ENCODE measurements around the gene CIZ1. TPM values are rescaled to one million over a fixed set of nuclear protein-coding genes. Genes with fewer than 3 reads are reported as not detected.

The CIZ1 gene
- total and polyA plus RNA-seq, 2 experiments from 2014 or later: 48.5 to 73.1 TPM

DNA sequence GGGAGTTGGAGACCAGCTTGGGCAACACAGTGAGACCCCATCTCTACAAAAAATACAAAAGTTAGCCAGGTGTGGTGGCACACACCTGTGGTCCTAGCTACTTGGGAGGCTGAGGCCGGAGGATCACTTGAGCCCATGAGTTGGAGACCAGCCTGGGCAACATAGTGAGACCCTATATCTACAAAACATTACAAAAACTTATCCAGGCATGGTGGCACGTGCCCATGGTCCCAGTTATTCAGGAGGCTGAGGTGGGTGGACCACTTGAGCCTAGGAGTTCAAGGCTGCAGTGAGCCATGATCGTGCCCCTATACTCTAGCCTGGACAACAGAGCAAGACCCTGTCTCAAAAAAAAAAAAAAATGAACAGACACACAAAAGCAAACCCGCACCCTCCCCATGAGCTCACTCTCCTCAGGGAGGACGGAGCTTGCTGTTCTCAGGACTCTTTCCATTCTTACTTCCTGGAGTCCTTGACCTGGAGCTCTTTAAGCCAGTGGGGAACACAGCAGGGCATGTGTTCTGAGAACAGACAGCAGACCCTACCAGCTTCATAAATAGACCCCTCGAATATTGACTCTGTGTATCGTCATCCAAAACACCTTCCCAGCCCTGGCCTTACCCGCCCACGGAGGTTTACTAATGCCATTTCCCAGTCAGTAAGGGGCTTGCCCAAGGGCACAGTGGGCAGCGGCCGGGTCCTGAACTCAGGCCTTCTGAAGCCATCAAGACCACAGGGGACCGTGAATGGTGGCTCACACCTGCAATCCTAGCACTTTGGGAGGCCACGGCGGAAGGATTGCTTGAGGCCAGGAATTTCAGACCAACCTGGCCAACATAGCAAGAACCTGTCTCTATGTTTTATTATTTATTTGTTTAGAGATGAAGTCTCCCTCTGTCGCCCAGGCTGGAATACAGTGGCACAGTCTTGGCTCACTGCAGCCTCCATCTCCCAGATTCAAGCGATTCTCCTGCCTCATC is 75.0 kb downstream of the CIZ1 start:
- TF ChIP-seq EZH2phosphoT487 (IDR thresholded peaks at IDR 0.05; ENCODE audit: insufficient read depth, low read depth) (no peak), EZH2 (IDR thresholded peaks at IDR 0.05; ENCODE audit: insufficient read depth, poor library complexity, severe bottlenecking) (no peak)
- WGBS, 2 experiments (ENCODE audit: low coverage in 1 of 2, low lambda C conversion rate in 2 of 2, missing lambda C conversion rate in 2 of 2): 88 to 89% methylated on average over 16 of the region's 16 CpGs
- H4K20me1 ChIP-seq (ENCODE audit: insufficient read depth): no peaks in the 10 kb centered on the region
- no peak for DNase-seq
- no peak overlapping the region for H3K4me2 ChIP-seq (ENCODE audit: unreplicated experiment)
- no peaks in the 10 kb centered on the region for H3K4me1 ChIP-seq (ENCODE audit: insufficient read depth)
- H3K36me3 ChIP-seq (ENCODE audit: low read depth): no peaks in the 10 kb centered on the region
- H3K9ac ChIP-seq: no peak overlapping the region
- no peak overlapping the region for H3K27ac ChIP-seq
- H3K27me3 ChIP-seq (replicated peaks; ENCODE audit: insufficient read depth): no peaks in the 10 kb centered on the region
- no peak overlapping the region for H2AFZ ChIP-seq
- H3K79me2 ChIP-seq (ENCODE audit: insufficient read depth): no peaks in the 10 kb centered on the region
- in situ Hi-C loops (cut with MboI): no loop called here
- no peaks in the 10 kb centered on the region for H3F3A ChIP-seq (ENCODE audit: insufficient read depth)
- no peak overlapping the region for H3K4me3 ChIP-seq
- no peaks in the 10 kb centered on the region for H3K9me2 ChIP-seq (ENCODE audit: insufficient read depth)
- no peaks in the 10 kb centered on the region for H3K9me3 ChIP-seq (ENCODE audit: low read depth)

Other genes starting within 250 kb of the CIZ1 start
- gene EEIG1, start 210.6 kb downstream of the CIZ1 start, total RNA-seq (2014; rRNA removed; shearing (Covaris generic)): 6.1 and 29.6 TPM in 2 replicates
- 8.9 and 9.3 TPM in 2 replicates for gene EEIG1, start 210.6 kb downstream of the CIZ1 start, polyA plus RNA-seq (2016; fragmentation: Nextera tagmentation; extraction: Ambion mirVana)
- gene NAIF1, start 124.3 kb downstream of the CIZ1 start, total RNA-seq (2014; rRNA removed; shearing (Covaris generic)): 5.6 and 9.5 TPM in 2 replicates
- gene NAIF1, start 124.3 kb downstream of the CIZ1 start, polyA plus RNA-seq (2016; fragmentation: Nextera tagmentation; extraction: Ambion mirVana): 4.8 and 8.9 TPM in 2 replicates
- 17.6 and 20.2 TPM in 2 replicates for gene SLC25A25, start 123.3 kb downstream of the CIZ1 start, total RNA-seq (2014; rRNA removed; shearing (Covaris generic))
- gene SLC25A25, start 123.3 kb downstream of the CIZ1 start, polyA plus RNA-seq (2016; fragmentation: Nextera tagmentation; extraction: Ambion mirVana): 7.5 and 8.2 TPM in 2 replicates
- gene PTGES2, start 63.8 kb downstream of the CIZ1 start, total RNA-seq (2014; rRNA removed; shearing (Covaris generic)): 68.6 and 68.9 TPM in 2 replicates
- gene PTGES2, start 63.8 kb downstream of the CIZ1 start, polyA plus RNA-seq (2016; fragmentation: Nextera tagmentation; extraction: Ambion mirVana): 63.3 and 70.3 TPM in 2 replicates
- gene LCN2, start 42.1 kb downstream of the CIZ1 start, total RNA-seq (2014; rRNA removed; shearing (Covaris generic)): not detected in 2 replicates
- gene LCN2, start 42.1 kb downstream of the CIZ1 start, polyA plus RNA-seq (2016; fragmentation: Nextera tagmentation; extraction: Ambion mirVana): not detected in 2 replicates
- gene BBLN, start 31.3 kb downstream of the CIZ1 start, total RNA-seq (2014; rRNA removed; shearing (Covaris generic)): 229 and 315 TPM in 2 replicates
- 137 and 142 TPM in 2 replicates for gene BBLN, start 31.3 kb downstream of the CIZ1 start, polyA plus RNA-seq (2016; fragmentation: Nextera tagmentation; extraction: Ambion mirVana)
- 11.3 and 12.1 TPM in 2 replicates for gene DNM1, start 11.8 kb upstream of the CIZ1 start, total RNA-seq (2014; rRNA removed; shearing (Covaris generic))
- gene DNM1, start 11.8 kb upstream of the CIZ1 start, polyA plus RNA-seq (2016; fragmentation: Nextera tagmentation; extraction: Ambion mirVana): 13.7 and 19.0 TPM in 2 replicates
- gene GOLGA2, start 84.4 kb upstream of the CIZ1 start, total RNA-seq (2014; rRNA removed; shearing (Covaris generic)): 116 and 121 TPM in 2 replicates
- gene GOLGA2, start 84.4 kb upstream of the CIZ1 start, polyA plus RNA-seq (2016; fragmentation: Nextera tagmentation; extraction: Ambion mirVana): 32.9 and 35.1 TPM in 2 replicates
- 32.8 and 43.3 TPM in 2 replicates for gene SWI5, start 84.7 kb upstream of the CIZ1 start, total RNA-seq (2014; rRNA removed; shearing (Covaris generic))
- 60.7 and 64.9 TPM in 2 replicates for gene SWI5, start 84.7 kb upstream of the CIZ1 start, polyA plus RNA-seq (2016; fragmentation: Nextera tagmentation; extraction: Ambion mirVana)
- 10.0 and 13.8 TPM in 2 replicates for gene TRUB2, start 130.9 kb upstream of the CIZ1 start, total RNA-seq (2014; rRNA removed; shearing (Covaris generic))
- 30.3 and 33.2 TPM in 2 replicates for gene TRUB2, start 130.9 kb upstream of the CIZ1 start, polyA plus RNA-seq (2016; fragmentation: Nextera tagmentation; extraction: Ambion mirVana)
- 29.1 and 46.8 TPM in 2 replicates for gene COQ4, start 131.3 kb upstream of the CIZ1 start, total RNA-seq (2014; rRNA removed; shearing (Covaris generic))
- gene COQ4, start 131.3 kb upstream of the CIZ1 start, polyA plus RNA-seq (2016; fragmentation: Nextera tagmentation; extraction: Ambion mirVana): 34.1 and 36.0 TPM in 2 replicates
- 22.9 and 30.9 TPM in 2 replicates for gene SLC27A4, start 149.0 kb upstream of the CIZ1 start, total RNA-seq (2014; rRNA removed; shearing (Covaris generic))
- gene SLC27A4, start 149.0 kb upstream of the CIZ1 start, polyA plus RNA-seq (2016; fragmentation: Nextera tagmentation; extraction: Ambion mirVana): 11.8 and 12.3 TPM in 2 replicates
- 39.2 and 59.2 TPM in 2 replicates for gene URM1, start 179.8 kb upstream of the CIZ1 start, total RNA-seq (2014; rRNA removed; shearing (Covaris generic))
- gene URM1, start 179.8 kb upstream of the CIZ1 start, polyA plus RNA-seq (2016; fragmentation: Nextera tagmentation; extraction: Ambion mirVana): 60.9 and 64.4 TPM in 2 replicates
- 474 and 525 TPM in 2 replicates for gene CERCAM, start 229.3 kb upstream of the CIZ1 start, total RNA-seq (2014; rRNA removed; shearing (Covaris generic))
- 596 and 633 TPM in 2 replicates for gene CERCAM, start 229.3 kb upstream of the CIZ1 start, polyA plus RNA-seq (2016; fragmentation: Nextera tagmentation; extraction: Ambion mirVana)